Measurements from ENCODE around the gene RAB3GAP2.

Gene RAB3GAP2

DNA sequence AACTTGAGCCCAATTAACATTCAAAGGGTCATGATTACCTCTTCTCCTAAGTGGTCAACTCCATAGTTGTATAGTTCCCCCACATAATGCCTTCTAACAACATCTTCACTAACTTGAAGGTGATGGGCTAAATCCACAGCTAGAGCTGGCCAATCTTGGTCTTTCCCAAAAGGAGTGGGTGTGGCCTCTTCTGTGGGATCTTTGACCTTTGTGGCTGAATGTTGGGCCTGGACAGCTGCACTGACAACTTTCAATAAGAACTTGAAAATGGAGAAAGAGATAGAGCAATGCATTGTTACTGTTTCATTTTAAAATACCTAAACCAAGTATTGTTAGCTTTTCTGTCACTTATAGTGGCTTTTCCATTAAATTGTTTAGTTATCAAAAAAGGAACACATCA, 119.1 kb downstream of the RAB3GAP2 start:
- TF ChIP-seq TCF12 (IDR thresholded peaks at IDR 0.05; ENCODE audit: low read depth) (no peak), FOXM1 (IDR thresholded peaks at IDR 0.05; ENCODE audit: borderline replicate concordance, low read depth) (no peak), EP300 (IDR thresholded peaks at IDR 0.05; ENCODE audit: borderline replicate concordance) (no peak), RAD21 (IDR thresholded peaks at IDR 0.05; ENCODE audit: low read depth) (no peak), ZBTB7A (IDR thresholded peaks at IDR 0.05; ENCODE audit: low read depth) (no peak)
- TF ChIP-seq, protein P1, sequence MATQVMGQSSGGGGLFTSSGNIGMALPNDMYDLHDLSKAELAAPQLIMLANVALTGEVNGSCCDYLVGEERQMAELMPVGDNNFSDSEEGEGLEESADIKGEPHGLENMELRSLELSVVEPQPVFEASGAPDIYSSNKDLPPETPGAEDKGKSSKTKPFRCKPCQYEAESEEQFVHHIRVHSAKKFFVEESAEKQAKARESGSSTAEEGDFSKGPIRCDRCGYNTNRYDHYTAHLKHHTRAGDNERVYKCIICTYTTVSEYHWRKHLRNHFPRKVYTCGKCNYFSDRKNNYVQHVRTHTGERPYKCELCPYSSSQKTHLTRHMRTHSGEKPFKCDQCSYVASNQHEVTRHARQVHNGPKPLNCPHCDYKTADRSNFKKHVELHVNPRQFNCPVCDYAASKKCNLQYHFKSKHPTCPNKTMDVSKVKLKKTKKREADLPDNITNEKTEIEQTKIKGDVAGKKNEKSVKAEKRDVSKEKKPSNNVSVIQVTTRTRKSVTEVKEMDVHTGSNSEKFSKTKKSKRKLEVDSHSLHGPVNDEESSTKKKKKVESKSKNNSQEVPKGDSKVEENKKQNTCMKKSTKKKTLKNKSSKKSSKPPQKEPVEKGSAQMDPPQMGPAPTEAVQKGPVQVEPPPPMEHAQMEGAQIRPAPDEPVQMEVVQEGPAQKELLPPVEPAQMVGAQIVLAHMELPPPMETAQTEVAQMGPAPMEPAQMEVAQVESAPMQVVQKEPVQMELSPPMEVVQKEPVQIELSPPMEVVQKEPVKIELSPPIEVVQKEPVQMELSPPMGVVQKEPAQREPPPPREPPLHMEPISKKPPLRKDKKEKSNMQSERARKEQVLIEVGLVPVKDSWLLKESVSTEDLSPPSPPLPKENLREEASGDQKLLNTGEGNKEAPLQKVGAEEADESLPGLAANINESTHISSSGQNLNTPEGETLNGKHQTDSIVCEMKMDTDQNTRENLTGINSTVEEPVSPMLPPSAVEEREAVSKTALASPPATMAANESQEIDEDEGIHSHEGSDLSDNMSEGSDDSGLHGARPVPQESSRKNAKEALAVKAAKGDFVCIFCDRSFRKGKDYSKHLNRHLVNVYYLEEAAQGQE (IDR thresholded peaks at IDR 0.05; ENCODE audit: low read depth): no peak

- TF ChIP-seq TEAD4 (IDR thresholded peaks at IDR 0.05) (no peak), TAF1 (IDR thresholded peaks at IDR 0.05; ENCODE audit: low read depth) (no peak), CREB1 (IDR thresholded peaks at IDR 0.05; ENCODE audit: low read depth) (no peak), TCF12 (IDR thresholded peaks at IDR 0.05; ENCODE audit: low read depth) (no peak), FOXM1 (IDR thresholded peaks at IDR 0.05; ENCODE audit: borderline replicate concordance, low read depth) (no peak), YY1 (IDR thresholded peaks at IDR 0.05; ENCODE audit: low read depth) (no peak), USF1 (IDR thresholded peaks at IDR 0.05) (no peak), ZBTB7A (IDR thresholded peaks at IDR 0.05; ENCODE audit: low read depth) (no peak), EP300 (IDR thresholded peaks at IDR 0.05; ENCODE audit: borderline replicate concordance) (no peak), EGR1 (IDR thresholded peaks at IDR 0.05) (no peak), MAX (IDR thresholded peaks at IDR 0.05) (no peak), NFIC (IDR thresholded peaks at IDR 0.05) (no peak), RAD21 (IDR thresholded peaks at IDR 0.05; ENCODE audit: low read depth) (no peak), CEBPB (IDR thresholded peaks at IDR 0.05) (no peak)
- TF ChIP-seq, protein P1 (IDR thresholded peaks at IDR 0.05; ENCODE audit: low read depth): no peak
These were observed 120.8 kb downstream of the RAB3GAP2 start for GRCh38 chr1:220151454-220151853.

GRCh38 chr1:220149742-220150141, 122.5 kb downstream of the RAB3GAP2 start:
- TF ChIP-seq FOXM1 (IDR thresholded peaks at IDR 0.05; ENCODE audit: borderline replicate concordance, low read depth): no peak
- no peak for TF ChIP-seq RAD21 (IDR thresholded peaks at IDR 0.05; ENCODE audit: low read depth)
- TF ChIP-seq MAX (IDR thresholded peaks at IDR 0.05): no peak
- TF ChIP-seq EGR1 (IDR thresholded peaks at IDR 0.05): no peak
- TF ChIP-seq CEBPB (IDR thresholded peaks at IDR 0.05): no peak
- TF ChIP-seq ZBTB7A (IDR thresholded peaks at IDR 0.05; ENCODE audit: low read depth): no peak
- TF ChIP-seq YY1 (IDR thresholded peaks at IDR 0.05; ENCODE audit: low read depth): no peak
- no peak for TF ChIP-seq USF1 (IDR thresholded peaks at IDR 0.05)

DNA sequence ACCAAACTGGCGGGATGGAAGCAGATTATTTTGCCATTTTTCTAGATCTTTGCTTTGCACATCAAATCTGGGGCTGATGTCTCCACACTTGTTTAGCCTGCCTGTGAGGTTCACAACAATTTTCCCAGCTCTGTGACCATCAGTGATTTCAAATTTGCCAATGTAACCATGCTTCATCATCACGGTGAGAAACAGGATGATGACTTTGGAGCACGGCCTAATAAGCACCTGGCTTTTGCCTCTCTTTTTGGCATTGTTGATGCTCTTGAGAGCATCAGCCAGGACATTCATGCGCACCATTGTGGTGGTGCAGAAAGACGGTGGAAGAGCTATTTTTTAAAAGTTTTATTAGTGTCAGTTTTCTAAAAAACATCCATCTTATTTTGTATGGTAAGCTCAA, 128.2 kb downstream of the RAB3GAP2 start:
- no peak for TF ChIP-seq RAD21 (IDR thresholded peaks at IDR 0.05; ENCODE audit: low read depth)
- TF ChIP-seq CEBPB (IDR thresholded peaks at IDR 0.05): no peak
- no peak for TF ChIP-seq MAX (IDR thresholded peaks at IDR 0.05)
- no peak for TF ChIP-seq CREB1 (IDR thresholded peaks at IDR 0.05; ENCODE audit: low read depth)
- no peak for TF ChIP-seq ZBTB7A (IDR thresholded peaks at IDR 0.05; ENCODE audit: low read depth)
- no peak for TF ChIP-seq EP300 (IDR thresholded peaks at IDR 0.05; ENCODE audit: borderline replicate concordance)
- no peak for TF ChIP-seq NFIC (IDR thresholded peaks at IDR 0.05)

DNA sequence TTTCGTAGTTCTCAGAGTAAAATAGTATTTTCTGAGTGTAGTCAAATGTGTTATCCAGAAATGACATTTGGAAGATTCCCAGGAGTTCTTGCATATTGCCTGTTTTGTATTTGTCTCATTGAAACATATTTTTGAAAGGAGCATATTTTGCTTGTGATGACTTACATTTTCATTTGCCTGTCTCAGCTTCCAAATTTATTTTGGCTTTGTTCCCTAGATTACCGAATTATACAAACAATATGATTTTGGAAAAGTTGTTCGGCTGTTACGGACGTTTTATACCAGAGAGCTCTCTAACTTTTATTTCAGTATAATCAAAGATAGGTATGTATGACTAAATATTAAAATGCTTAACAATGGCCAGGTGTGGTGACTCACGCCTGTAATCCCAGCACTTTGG, 132.3 kb downstream of the RAB3GAP2 start:
- TF ChIP-seq CREB1 (IDR thresholded peaks at IDR 0.05; ENCODE audit: low read depth): no peak
- TF ChIP-seq RAD21 (IDR thresholded peaks at IDR 0.05; ENCODE audit: low read depth): no peak
- TF ChIP-seq TAF1 (IDR thresholded peaks at IDR 0.05; ENCODE audit: low read depth): no peak
- no peak for TF ChIP-seq USF1 (IDR thresholded peaks at IDR 0.05)
- no peak for TF ChIP-seq ZBTB7A (IDR thresholded peaks at IDR 0.05; ENCODE audit: low read depth)
- TF ChIP-seq MAX (IDR thresholded peaks at IDR 0.05): no peak
- TF ChIP-seq CEBPB (IDR thresholded peaks at IDR 0.05): no peak
- no peak for TF ChIP-seq FOXM1 (IDR thresholded peaks at IDR 0.05; ENCODE audit: borderline replicate concordance, low read depth)
- no peak for TF ChIP-seq TCF12 (IDR thresholded peaks at IDR 0.05; ENCODE audit: low read depth)
- TF ChIP-seq, protein P1 (IDR thresholded peaks at IDR 0.05; ENCODE audit: low read depth): no peak
- TF ChIP-seq NFIC (IDR thresholded peaks at IDR 0.05): no peak
- no peak for TF ChIP-seq YY1 (IDR thresholded peaks at IDR 0.05; ENCODE audit: low read depth)
- TF ChIP-seq TEAD4 (IDR thresholded peaks at IDR 0.05): no peak
- TF ChIP-seq EGR1 (IDR thresholded peaks at IDR 0.05): no peak
